Measurements from ENCODE around the gene DLEC1.
"Not testable (repeated sequence)": the region's sequence is repeated elsewhere in the genome, so short reads cannot be mapped to it uniquely, and the experiment has no call there.

Gene DLEC1

DNA sequence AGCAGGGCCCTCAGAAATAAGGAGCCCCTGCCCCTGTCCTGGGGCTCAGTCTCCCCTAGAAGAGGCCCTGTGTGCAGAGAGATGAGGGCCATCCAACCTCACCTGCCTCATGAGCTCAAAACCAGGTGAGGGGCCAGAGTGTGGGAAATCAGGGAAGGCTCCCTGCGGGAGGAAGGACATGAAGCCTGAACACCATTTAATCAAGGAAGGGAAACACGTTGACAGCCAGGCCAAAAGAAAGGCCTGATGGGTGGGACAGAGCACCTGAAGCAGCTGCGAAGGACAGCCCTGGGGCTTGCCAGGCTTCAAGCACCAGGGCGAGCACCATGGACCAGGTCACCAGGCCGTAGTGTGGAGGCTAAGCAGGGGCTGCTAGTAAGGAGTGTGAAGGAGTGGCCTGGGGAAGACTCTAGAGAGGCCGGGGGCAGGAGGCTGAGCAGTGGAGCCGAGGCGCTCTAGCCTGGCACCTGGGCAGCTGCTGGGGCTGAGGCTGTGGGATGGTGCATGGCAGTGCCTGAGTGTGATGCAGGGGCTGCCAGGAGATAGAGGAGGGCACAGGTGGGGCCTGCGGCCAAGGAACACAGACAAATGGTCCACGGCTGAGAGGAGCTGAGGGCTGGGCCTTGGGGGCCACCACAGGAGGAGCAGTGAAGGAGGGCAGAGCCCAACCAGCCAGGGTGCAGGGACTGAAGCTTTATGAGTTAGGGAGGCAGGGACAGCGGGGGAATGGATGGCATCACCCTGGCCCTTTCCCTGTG lies 81.9 kb downstream of the DLEC1 start:
- DNase-seq (ENCODE audit: low spot score), result no peak

DNA sequence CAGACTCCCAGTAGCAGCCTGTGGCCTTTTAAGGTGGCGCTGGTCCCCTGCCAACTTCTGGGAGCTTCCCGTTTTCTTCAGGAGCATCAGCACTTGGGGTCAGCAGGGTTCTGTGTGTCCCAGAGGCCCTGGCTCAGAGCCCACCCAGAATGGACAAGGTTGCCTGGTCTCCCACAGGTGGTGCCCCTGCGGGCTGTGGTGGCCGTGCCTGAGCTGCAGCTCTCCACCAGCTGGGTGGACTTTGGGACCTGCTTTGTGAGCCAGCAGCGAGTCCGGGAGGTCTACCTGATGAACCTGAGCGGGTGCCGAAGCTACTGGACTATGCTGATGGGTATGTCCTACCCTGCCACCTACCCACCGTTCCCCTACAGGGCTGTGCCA lies 82.4 kb downstream of the DLEC1 start:
- no peak for DNase-seq (ENCODE audit: low spot score)

DNA sequence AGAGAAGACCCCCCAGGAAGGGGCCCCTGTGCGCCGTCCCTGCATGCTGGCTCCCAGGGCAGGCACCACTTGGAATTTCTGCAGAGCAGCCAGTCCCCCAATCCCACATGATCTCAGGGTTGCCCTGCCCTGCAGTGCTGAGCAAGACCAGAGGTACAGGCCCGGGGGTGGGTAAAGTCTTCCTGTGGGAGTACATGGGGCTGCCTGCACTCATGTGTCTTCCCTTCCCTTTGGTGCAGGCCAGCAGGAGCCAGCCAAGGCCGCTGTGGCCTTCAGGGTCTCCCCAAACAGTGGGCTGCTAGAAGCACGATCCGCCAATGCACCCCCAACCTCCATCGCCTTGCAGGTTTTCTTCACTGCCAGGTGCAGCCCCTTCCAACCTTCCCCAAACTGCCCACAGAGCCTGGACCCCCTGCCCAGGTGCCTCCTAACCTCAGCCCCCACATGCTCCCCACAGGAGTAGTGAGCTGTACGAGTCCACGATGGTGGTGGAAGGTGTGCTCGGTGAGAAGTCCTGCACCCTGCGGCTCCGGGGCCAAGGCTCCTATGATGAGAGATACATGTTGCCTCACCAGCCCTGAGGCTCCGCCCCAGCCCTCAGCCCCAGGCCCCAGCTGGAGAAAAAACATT lies 82.9 kb downstream of the DLEC1 start:
- DNase-seq (ENCODE audit: low spot score), result no peak

DNA sequence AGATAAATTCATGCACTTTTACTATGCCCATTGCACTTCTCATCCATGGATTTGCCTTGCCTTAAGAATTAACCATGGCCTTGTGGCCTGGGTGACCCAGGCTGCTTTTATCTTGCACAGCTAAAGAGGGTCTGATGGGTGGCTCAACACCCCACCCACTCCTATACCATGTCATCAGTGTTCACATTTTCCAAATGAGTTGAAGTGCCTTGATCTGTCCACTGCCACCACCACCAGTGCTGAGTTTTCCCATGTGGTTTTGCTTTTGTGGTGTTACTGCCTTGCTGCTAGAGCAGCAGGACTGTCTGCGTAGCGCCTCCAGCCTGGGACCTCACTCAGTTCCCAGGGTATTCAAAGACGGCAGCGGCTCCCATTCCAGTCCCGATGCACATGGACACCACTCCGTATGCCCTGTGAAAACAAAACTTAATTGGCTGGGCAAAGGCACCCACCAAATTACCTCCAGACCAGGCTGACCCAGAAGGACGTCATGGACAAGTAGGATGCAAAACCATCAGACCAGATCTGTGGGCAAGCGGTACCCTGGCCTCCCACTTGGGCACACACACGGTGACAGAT lies 83.8 kb downstream of the DLEC1 start:
- DNase-seq (ENCODE audit: low spot score), result no peak

DNA sequence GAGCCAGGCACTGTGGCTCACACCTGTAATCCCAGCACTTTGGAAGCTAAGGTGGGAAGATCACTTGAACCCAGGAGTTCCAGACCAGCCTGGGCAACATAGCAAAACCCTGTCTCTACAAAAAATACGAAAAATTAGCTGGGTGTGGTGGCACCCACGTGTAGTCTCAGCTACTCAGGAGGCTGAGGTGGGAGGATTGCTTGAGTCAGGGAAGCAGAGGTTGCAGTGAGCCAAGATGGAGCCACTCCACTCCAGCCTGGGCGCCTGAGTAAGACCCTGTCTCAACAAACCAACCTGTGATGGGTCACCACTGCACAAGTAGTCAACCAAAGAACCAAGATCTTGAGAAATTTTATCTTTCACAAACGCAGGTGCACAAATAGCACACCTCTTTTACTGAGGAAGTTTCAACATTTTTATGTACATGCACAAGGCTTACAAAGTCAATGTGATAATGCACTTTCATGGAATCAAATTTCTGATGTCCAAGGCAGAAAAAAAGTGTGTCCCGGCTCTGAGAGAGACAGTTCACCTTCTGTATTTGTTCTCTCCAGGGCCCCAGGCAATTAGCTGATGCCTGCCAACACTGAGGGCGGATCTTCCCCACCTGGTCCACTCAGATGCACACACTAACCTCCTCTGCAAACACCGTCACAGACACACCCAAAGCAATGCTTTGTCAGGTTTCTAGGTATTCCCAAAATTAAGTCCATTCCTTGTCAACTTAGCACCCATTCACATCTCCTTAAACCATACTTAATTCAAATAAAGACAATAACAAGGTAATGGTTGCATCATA lies 85.5 kb downstream of the DLEC1 start:
- DNase-seq (ENCODE audit: low spot score), result no peak

DNA sequence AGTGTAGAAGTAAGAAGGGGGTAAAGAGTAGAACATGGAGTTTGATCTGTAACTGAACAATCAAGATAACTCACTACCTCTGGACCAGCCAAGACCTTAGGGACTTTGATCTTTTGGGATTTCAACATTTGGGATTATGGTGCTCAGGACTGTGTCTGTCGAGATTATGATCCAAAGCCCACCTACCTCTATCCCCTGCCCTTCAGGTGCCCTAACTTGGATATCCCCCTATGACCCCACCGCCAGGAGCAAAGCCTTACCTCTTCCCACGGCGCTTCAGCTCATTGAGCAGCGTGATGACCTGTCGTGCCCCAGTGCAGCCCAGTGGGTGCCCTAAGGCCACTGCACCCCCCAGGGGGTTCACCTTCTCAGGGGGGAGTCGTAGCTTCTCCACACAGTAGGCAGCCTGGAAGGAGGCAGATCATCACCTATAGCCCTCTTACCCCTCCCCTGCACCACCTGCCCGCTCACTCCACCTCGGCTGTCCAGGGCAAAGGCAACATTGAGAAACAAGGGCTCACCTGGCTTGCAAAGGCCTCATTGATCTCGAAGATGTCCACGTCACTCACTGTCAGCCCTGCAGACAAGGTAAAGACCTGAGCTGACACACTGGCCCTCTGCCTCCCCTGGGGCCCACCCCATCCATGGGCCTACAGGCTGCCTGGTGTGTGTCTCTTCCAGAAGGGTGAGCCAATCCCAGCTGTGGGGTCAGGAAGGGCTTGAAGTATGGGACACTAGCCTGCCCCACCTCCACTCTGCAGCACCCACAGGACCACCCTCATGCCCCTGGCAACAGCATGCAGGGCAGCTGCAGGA lies 86.5 kb downstream of the DLEC1 start:
- DNase-seq (ENCODE audit: low spot score), result no peak

DNA sequence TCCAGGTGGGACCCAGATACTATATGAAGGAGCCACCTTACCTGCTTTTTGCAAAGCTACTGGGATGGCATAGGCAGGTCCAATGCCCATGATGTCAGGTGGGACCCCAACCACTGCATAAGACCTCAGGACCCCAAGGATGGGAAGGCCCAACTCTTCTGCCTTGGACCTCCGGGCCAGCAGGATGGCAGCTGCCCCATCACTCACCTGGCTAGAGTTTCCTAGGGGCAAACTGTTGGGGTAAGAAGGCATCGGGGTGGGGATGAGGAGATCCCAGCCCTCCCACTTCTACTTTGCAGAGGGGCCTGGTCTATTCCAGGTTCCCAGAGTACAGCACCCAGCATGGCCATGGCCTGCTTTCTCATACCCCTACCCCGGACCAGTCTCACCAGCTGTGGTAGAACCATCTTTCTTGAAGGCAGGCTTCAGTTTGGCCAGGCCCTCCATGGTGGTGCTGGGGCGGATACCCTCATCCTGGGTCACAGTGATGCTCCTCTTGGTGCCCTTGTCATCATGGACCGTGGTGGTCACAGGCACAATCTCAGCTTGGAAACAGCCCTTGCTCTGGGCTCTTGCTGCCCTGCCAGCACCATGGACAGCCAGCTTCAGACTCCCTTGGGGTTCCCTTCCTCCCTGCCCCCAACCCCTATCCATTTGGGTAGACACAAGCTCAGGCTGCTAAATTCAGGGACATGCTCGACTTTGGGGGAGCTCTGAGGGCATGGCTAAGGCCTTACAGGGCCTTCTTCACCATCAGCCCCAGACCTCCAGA lies 87.3 kb downstream of the DLEC1 start:
- no peak for DNase-seq (ENCODE audit: low spot score)

DNA sequence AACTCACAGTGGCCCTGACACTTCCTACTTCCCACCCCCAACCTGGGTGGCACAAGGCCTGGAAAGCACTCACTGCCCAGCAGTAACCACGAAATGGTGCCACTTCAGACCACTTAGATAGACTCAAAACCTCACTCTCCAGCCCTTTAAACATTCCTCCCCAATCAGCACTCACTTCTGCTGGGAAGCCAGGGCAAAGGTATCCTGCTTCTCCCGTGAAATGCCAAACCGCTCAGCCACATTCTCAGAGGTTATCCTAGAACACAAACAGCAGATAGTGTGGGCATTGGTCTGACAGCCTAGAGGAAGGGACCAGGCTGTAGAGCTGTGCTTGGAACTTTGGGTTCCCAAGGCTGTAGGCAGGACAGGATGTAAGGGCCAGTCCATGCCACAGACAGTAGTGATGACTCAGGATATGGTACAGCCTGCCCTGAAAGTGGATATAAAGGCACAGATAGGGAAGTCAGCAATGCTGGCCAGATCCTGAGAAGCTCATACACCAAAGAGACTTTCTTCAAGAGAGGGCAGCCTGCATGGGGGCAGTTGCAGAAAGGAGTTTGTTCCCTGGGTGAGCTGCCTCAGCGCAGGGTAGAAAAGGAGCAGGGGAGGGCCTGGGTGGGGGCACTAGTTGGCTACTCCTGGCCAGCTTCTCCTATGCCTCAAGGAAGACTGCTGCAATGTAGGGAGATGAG lies 88.7 kb downstream of the DLEC1 start:
- no peak for DNase-seq (ENCODE audit: low spot score)

DNA sequence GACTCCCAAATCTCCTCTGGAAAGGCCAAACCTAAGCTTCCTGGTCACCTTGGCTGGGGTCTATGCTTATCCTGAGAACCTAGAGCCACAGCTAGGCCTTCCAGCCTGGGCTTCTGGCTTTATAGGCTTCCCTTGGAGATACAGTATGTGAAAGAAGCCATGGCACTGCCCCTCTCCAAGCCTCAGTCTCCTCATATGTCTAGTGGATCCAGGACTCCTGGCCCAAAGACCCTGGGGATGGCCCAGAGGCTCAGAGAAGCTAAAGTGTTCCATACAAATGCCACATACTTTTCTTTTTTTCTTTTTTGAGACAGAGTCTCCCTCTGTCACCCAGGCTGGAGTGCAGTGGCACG lies 89.3 kb downstream of the DLEC1 start:
- no peak for DNase-seq (ENCODE audit: low spot score)

DNA sequence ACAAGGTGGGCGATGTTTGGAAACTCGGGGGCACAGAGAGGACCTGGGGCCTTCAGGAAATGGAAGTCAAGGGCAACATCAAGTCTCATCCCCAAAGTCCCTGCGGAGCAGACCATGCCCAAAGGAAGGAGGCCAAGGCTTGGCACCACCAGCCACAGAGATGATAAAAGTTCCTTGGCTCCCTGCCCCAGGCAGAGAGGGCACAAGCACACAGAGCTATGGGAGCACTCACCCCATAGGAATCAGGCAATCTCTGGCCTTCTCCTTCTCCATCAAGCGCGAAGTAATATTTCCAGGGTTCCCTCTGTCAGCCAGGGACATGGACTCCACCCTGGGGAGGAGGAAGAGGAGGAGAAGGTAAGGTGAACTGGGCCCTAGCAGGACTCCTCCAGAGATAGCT lies 90.0 kb downstream of the DLEC1 start:
- DNase-seq (ENCODE audit: low spot score), result no peak

DNA sequence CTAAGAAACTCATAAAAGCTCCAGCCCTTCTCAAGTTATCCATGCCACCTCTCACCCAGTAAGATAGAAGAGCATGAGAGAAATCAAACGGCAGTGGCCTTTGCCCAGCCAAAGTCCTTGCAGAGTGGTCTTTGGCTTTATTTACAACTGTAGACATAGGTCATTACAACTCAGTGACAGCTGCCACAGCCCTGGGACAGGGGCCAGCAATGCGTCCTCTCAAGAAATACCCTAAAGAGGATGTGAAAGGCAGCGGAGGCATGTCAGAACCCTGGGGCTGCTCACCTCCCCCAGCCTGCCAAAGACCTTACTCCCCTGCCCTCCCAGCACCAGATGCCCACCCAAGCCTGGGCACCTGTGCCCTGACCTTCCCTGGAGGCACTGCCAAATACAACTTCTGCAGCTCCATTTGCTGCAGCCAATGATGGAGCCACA lies 91.6 kb downstream of the DLEC1 start:
- DNase-seq (ENCODE audit: low spot score), result no peak

DNA sequence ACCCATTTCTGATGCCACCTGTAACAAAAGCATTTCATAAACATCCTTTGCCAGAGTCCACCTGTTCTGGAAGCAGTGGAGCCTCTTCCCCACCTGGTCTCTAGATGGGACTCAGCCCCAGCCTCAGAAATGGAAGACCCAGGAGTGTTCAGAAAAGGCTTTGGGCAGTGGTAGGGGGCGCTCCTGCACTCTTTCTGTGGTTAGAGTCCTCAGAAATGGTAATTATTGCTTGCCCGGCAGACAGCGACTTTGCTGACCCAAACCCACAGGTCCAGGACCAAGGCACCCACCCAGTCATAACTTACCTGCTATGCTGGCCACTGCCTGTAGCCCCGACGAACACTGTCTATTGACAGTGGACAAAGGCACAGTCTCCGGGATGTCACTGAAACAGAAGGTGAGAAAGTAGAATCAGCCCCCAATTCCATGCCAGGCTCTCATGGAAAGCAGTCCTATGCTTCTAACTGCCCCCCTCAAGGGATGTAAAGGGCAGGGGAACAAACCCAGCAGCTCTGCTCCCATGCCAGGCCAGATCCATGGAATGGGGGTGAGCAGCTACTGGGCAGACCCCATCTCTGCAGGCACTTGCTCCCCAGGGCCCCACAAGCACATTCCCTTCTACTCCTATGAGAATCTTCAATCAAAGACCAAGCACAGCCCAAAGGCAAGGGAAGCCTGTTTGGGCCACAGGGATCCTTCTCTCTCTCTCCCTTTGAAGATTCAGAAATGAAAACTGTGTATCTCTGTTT lies 92.8 kb downstream of the DLEC1 start:
- DNase-seq (ENCODE audit: low spot score), result no peak

DNA sequence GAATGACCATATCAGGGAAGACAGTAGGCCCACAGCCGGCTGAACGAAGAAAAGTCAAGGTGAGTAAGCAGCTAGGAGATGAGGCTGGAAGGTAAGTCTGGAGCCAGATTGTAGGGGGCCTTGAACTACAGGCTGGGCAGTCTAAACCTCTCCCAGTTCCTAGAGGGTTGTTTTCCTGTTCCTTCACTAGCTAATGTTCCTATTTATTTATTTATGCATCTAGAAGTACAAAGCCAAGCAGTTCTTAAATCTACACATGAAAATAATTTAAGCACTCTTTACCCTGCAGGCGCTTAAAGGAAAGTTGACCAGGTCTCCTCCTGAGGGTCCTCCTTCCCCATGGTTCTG lies 94.2 kb downstream of the DLEC1 start:
- no peak for DNase-seq (ENCODE audit: low spot score)

DNA sequence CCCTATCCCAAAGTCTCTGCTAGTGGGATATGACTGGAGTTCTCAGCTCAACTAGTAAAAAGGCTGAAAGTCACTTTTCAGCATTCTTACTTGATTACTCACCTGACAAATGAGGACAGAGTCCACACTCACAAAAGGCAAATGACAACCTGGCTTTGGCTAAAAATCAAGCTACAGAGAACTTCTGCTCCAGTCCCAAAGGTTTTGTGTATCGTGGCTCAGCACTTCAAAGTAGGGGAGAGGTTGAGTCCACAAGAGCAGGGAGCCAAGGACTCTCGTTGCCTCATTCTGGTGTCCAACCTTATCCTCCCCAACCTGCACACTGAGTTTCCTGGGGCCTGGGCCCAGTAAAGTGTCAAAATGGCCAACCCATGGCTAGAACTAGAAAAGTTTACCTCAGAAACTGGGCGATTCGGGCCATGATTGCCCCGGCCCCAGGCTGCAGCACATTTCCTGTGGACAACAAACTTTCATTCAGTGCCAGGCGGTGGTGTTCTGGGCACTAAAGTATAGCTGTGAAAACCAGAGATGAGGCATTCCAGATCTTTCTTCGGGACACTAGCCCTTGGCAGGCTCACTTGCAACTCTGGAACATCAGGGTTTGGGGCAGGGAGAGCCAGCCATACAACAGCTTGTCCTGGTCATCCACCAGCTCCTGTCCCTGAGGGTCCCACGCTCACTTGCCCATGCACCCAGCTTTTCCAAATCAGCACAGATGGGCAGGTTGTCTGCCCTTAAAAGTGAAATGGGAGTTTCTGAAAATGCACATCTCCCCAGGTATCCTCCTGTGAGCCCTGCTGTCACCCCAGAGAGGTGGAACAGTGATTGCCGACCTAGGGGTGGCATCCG lies 94.8 kb downstream of the DLEC1 start:
- DNase-seq (ENCODE audit: low spot score), result no peak

DNA sequence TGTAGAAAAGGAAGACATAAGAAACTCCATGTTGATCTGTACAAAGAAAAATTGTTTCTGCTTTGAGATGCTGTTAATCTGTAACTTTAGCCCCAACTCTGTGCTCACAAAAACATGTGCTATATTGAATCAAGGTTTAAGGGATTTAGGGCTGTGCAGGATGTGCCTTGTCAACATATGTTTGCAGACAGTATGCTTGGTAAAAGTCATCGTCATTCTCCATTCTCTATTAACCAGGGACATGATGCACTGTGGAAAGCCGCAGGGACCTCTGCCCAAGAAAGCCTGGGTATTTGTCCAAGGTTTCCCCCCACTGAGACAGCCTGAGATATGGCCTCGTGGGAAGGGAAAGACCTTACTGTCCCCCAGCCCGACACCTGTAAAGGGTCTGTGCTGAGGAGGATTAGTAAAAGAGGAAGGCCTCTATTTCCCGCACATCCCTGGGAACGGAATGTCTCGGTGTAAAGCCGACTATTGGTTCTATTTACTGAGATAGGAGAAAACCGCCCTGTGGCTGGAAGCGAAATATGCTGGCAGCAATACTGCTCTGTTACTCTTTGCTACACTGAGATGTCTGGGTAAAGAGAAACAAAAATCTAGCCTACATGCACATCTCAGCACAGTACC lies 95.6 kb downstream of the DLEC1 start:
- not testable (repeated sequence) for DNase-seq (ENCODE audit: low spot score)

DNA sequence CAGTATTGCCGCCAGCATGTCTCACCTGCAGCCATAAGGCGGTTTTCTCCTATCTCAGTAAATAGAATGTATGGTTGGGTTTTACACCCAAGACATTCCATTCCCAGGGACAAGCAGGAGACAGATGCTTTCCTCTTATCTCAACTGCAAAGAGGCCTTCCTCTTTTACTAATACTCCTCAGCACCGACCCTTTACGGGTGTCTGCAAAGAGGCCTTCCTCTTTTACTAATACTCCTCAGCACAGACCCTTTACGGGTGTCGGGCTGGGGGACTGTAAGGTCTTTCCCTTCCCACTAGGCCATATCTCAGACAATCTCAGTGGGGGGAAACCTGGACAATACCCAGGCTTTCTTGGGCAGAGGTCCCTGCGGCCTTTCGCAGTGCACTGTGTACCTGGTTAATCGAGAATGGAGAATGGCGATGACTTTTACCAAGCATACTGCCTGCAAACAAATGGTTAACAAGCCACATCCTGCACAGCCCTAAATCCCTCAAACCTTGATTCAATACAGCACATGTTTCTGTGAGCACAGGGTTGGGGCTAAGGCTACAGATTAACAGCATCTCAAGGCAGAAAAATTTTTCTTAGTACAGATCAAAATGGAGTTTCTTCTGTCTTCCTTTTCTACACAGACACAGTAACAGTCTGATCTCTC lies 96.7 kb downstream of the DLEC1 start:
- DNase-seq (ENCODE audit: low spot score), result not testable (repeated sequence)

DNA sequence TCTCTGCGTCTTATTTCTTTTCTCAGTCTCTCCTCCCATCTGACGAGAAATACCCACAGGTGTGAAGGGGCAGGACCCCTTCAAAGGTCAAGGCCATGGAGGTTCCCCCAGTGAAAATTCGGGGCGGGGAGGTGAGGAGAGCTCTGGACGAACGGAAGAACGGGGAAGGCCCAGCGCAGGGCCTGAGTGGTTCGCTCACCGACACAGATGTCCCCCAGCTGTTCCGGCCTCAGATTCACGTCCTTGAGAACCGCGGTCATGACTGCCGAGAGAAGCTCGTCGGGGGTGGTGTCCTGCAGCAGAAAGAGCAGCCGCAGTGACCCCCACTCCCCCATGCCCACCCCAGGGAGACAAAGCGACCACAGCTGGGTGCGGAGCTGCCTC lies 97.4 kb downstream of the DLEC1 start:
- peak; percentile 46 for DNase-seq (ENCODE audit: low spot score)

Data from AG08396 (cell line).